HUES48 (cell line): ENCODE results near the gene WRAP53.

Experiments used
- H3K27ac ChIP-seq: one replicate; pipeline ENCODE4 v1.7.0; 2013; ENCODE audit warnings: low read depth, low read length, inconsistent platforms
- H3K27me3 ChIP-seq: 2 replicates; pipeline ENCODE4 v1.6.1; 2013; ENCODE audit warnings: mild to moderate bottlenecking, low read length; ENCODE audit not compliant: control insufficient read depth, insufficient read depth
- H3K36me3 ChIP-seq: 2 replicates; pipeline ENCODE4 v1.6.1; 2013; ENCODE audit warnings: low read length; ENCODE audit not compliant: control insufficient read depth, insufficient read depth
- H3K4me1 ChIP-seq: 2 replicates; pipeline ENCODE4 v1.6.1; 2013; ENCODE audit warnings: mild to moderate bottlenecking, low read length; ENCODE audit not compliant: control insufficient read depth, insufficient read depth
- H3K4me3 ChIP-seq: 2 replicates; pipeline ENCODE4 v1.5.1; 2013; ENCODE audit warnings: mild to moderate bottlenecking, low read depth, low read length
- H3K9ac ChIP-seq: 2 replicates; pipeline ENCODE4 v1.6.1; 2013; ENCODE audit warnings: mild to moderate bottlenecking, low read depth, low read length, moderate library complexity
- H3K9me3 ChIP-seq: 2 replicates; pipeline ENCODE4 v1.6.1; 2013; ENCODE audit warnings: low read length; ENCODE audit not compliant: control insufficient read depth, insufficient read depth

WRAP53 gene

GRCh38 chr17:7750321-7750821 is 62.1 kb downstream of the WRAP53 start:
- no peak overlapping the region for H3K9ac ChIP-seq
- H3K36me3 ChIP-seq = no peaks in the 10 kb centered on the region
- H3K27me3 ChIP-seq = no peaks in the 10 kb centered on the region
- no peaks in the 10 kb centered on the region for H3K9me3 ChIP-seq
- no peak overlapping the region for H3K4me3 ChIP-seq
- H3K27ac ChIP-seq = no peak overlapping the region
- H3K4me1 ChIP-seq = no peaks in the 10 kb centered on the region
